ENCODE measurements around the gene TGIF2.
"Not testable (repeated sequence)": the region's sequence is repeated elsewhere in the genome, so short reads cannot be mapped to it uniquely, and the experiment has no call there.

TGIF2 gene

DNA sequence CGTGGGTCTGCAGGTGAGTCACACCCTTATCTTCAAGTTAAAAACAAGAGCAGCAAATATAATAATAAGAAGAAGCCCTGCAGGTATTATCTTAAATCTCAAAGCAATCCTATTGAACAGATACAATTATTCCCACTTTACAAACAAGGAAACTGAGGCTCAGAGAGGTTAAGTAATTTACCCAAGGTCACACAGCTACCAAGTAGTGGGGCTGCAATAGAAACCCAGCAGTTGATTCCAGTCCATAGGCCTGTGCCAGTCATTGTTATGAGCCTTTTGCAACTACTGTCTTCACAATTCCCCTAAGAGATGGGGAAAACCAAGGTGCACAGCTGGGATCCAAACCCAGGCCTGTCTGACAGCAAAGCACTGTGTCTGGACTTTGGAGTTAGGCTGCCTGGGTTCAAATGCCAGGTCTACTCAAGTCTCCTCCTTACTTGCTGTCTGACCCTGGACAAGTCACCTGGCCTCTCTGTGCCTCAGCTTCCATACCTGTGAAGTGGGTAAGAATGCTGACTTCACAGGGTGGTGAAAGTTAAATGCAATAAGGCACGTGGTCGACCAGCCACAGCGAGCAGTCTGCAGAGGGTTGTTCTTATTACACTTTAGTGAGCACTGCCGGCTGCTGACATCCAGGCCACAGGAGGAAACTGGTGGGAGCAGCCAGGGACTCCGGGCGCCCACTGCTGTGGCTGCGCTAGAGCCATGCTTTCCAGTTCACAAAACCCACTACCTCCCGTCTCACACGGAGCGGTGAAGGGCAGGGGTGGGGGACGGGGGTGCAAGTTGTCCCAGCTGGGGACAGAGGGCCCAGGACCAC is 26.0 kb upstream of the TGIF2 start:
- DNase-seq (ENCODE audit: low read depth in 2 of 2) = no peak

DNA sequence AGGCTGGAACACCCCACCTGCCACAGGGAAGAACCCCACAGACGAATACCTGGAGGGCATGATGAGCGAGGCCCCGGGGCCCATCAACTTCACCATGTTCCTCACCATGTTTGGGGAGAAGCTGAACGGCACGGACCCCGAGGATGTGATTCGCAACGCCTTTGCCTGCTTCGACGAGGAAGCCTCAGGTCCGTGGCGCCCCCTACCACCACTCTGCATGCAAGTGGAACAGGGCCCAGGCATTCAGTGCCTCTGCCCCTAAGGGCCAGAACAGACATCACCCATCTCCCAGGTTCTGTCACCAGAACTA is 25.4 kb upstream of the TGIF2 start:
- no peak for DNase-seq (ENCODE audit: low read depth in 2 of 2)

- no peak for DNase-seq (ENCODE audit: low read depth in 2 of 2)
Measured at GRCh38 chr20:36548704-36549627, 24.4 kb upstream of the TGIF2 start.

- no peak for DNase-seq (ENCODE audit: low read depth in 2 of 2)
Measured at GRCh38 chr20:36549628-36549941, 23.8 kb upstream of the TGIF2 start.

DNA sequence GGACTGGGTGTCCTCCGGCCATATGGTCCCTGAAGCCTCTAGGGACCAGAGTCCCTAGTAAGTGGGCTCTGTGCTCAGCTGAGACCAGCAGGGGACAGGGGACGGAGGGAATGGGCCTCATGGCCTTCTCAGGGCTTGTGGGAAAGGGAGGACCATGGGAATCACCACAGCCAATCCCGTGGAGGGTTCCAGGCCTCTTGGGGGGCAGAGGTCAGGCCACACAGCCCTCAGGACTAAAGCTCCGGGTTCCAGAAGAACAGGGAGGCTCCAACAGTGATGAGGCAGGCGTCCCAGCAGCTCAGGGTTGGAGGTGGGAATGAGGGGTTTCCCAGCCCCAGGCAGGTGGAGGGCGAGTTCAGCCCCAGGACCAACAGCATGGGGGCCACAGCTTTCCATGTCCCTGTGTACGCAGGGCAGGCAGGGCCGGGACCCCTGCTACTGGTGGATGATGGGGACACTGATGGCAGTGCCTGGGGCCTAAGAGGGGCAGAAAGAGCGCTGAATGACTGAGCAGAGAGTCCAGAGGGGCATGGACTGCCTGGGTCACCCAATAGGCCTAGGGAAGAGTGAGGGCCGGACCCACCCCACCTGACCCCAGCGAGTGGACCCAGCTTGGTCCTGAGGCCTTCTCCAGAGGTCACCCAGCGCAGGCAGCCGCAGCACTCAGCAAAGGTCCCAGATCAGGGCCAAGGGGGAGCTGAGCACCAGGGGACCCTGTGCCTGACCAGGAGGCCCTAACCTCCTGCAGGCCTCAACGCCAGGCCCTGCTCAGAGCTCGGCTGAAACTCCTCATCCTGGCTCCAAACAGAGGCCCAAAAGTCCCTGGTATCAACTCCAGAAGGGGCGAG is 23.2 kb upstream of the TGIF2 start:
- DNase-seq (ENCODE audit: low read depth in 2 of 2) = no peak

GRCh38 chr20:36550790-36551299 is 22.6 kb upstream of the TGIF2 start:
- DNase-seq (ENCODE audit: low read depth in 2 of 2) = no peak

- DNase-seq (ENCODE audit: low read depth in 2 of 2) = no peak
Measured at GRCh38 chr20:36555248-36555647, 18.1 kb upstream of the TGIF2 start.

DNA sequence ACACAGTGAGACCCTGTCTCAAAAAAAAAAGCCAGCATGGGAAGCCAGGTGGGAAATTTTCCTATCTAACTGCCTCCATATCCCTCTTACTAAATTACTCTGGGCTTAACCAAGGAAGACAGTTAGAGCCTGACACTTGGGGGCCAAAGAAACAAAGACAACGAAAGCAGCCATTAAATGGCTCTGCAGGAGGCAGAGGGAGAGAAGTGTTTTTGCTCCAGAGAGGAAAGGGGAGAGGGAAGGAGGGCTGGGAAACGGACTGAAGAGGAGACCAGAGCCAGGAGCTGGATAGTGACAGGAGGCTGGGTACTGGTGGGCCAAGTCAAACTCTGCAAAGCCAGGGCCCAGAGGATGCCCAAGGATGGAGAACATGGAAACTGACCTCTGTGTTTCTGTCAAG is 10.7 kb upstream of the TGIF2 start:
- DNase-seq (ENCODE audit: low read depth in 2 of 2) = no peak

GRCh38 chr20:36563374-36563773 is 10.0 kb upstream of the TGIF2 start:
- DNase-seq (ENCODE audit: low read depth in 2 of 2) = no peak

DNA sequence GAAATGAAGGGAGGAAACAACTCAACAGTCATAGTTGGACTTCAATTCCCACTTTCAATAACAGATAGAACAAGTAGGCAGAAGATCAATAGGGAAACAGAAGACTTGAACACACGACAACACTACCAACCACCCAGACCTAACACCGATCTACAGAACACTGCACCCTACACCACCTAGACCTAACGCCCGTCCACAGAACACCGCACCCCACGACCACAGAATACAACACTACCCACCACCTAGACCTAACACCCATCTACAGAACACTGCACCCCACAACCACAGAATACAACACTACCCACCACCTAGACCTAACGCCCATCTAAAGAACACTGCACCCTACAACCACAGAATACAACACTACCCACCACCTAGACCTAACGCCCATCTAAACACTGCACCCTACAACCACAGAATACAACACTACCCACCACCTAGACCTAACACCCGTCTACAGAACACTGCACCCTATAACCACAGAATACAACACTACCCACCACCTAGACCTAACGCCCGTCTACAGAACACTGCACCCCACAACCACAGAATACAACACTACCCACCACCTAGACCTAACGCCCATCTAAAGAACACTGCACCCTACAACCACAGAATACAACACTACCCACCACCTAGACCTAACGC is 9.2 kb upstream of the TGIF2 start:
- not testable (repeated sequence) for DNase-seq (ENCODE audit: low read depth in 2 of 2)

- not testable (repeated sequence) for DNase-seq (ENCODE audit: low read depth in 2 of 2)
Measured at GRCh38 chr20:36564726-36565121, 8.7 kb upstream of the TGIF2 start.

GRCh38 chr20:36565520-36565919 is 7.9 kb upstream of the TGIF2 start:
- DNase-seq (ENCODE audit: low read depth in 2 of 2) = no peak

DNA sequence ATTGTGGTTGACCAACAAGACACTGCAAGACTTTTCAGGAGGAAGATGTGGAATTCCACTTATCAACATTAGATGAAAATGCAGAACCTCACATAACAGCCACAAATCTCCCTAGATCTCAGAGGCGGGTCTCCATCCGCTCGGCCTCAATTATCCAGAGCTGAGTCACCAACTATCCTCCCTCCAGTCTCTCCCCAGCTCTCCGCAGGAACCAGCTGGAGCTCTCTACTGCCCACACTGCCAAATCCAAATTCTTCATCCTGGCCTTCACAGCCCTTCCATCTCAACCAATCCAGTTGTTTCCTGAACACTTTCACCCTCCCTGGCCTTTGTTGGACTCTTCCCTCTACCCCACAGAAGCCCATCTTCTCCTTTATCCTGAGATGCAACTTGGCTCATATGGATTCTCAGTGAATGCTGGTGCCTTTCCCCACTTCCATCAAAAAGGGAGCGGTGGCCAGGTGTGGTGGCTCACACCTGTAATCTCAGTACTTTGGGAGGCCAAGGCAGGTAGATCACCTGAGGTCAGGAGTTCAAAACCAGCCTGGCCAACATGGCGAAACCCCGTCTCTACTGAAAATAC is 3.5 kb upstream of the TGIF2 start:
- no peak for DNase-seq (ENCODE audit: low read depth in 2 of 2)

GRCh38 chr20:36571564-36572504 is 1.6 kb upstream of the TGIF2 start:
- no peak for DNase-seq (ENCODE audit: low read depth in 2 of 2)

DNA sequence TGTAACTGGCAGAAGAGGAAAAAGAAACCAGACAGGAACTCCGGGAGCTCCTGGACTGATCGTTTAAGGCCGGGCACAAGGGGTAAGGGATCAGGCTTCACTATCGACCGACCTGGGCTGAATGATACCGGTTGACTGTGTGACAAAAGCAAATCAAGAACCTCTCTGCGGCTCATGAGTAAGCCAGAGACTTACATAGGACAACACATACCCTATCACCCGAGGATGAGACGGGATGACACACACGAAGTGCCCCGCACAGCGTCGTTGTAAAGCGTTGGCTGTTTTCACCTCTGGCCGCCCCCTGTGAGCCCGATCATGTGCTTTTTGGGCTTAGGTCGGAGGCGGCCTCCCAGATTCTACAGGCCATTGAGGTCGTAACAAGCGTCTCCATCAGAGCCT is 695 bp upstream of the TGIF2 start:
- peak; percentile 65 to 67 for DNase-seq (ENCODE audit: low read depth in 2 of 2)

DNA sequence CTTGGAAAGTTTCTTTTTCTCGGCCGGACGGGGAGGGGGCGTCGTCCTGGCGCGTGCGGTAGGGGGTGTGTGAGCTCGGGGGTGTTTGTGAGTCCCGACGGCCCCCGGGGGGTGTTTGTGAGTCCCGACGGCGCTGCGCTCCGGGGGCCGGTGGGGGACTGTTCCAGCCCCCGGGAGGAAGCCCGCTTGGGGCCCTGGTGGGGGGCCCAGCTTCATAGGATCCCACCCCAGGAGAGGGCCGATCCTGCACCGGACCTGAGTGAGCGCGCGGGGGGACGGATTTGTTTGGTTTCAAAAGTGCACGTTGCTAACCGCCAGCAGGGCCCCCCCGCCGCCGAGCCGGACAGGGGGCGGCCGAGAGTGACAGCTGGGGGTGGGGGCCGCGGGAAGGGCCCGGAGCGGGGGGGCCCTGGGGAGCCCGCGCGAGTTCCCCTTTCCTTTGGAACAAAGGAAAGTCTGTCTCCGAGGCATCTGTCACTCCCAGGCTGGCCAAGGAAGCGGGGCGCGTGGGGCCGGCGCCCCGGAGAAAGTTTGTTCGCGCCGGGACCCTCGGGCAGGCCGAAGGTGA is 485 bp downstream of the TGIF2 start:
- DNase-seq (ENCODE audit: low read depth in 2 of 2) = peak in 1 of 2 donors; percentile 41

DNA sequence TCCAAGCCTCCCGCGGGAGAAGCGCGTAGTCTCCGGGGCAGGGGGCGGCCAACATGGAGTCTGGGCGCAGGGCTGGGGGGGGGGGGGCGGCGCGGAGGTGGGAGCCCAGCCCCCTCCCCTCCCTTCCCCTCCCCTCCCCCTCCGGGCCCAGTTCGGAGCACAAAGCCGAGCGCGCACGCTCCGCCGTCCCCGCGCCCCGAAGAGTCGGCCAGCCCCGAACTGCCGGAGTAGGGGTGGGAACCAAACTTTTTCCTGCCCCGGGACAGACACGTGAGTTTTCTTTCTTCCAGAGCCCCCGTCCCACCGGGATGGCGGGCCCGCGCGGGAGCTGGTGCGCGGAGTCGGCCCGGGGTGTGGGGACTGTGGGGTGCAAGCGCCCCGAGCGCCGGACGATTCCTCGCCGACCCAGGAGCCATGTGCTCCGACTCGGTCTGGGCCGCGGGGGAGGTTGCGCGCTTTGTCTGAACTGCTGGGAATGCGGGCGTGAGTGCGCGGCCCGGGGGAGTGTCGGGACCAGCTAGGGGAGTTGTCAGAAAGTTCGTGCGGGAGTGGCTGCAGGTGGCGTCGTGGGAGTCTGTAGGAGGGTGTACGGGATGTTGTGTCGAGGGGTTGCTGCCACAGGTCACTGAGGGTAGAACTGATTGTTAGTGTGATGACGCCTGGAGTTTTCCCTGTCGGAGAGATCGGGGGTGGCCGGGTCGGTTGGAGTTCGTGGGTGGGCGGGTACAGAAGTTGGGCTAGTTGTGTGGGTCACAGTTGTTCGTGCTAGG is 1.2 kb downstream of the TGIF2 start:
- DNase-seq (ENCODE audit: low read depth in 2 of 2) = peak; percentile 60 to 73

DNA sequence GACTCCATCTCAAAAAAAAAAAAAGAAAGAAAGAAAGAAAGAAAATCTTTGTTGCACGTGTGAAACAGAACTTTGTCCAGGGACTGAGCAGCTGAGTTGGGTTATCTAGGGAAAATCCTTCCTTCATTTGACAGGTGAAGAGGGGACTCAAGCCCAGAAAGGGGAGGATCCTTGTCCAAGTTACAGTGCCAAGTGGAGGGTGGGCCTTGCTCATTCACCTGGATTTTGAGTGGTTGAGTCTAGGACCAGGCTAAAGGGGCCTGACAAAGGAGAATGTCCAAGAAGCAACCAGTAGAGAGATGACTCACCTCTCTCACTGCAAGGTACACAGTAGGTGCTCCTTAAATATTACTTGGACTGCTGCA is 2.7 kb downstream of the TGIF2 start:
- DNase-seq (ENCODE audit: low read depth in 2 of 2) = no peak
